Stimulated activated CD8-positive, alpha-beta memory T cell treated with anti-CD3 and anti-CD28 coated beads, Interleukin-15, amount 100 ng/mL, for 1 hour (primary cell): ENCODE results near the gene ZNG1A.
"Not testable (repeated sequence)": the region's sequence is repeated elsewhere in the genome, so short reads cannot be mapped to it uniquely, and the experiment has no call there.

Experiments
- DNase-seq: peaks from one replicate; pipeline ENCODE4 v3.0.0-alpha.2; 2020; ENCODE audit warnings: low read depth

The ZNG1A gene

GRCh38 chr9:178140-178825, 573 bp downstream of the ZNG1A start:
- DNase-seq: not testable (repeated sequence)

DNA sequence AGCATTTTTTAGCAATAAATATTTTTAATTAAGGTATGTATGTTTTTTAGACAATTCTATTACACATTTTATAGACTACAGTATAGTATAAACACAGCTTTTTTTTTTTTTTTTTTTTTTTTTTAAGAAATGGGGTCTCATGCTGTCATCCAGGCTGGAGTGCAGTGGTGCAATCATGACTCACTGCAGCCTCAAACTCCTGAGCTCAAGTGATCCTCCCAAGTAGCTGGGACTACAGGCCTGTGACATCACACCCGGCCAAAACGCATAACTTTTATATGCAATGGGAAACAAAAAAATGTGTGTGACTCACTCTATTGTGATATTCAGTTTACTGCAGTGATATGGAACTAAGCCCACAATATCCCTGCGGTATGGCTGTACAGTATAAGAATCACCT, 9.1 kb downstream of the ZNG1A start:
- DNase-seq: not testable (repeated sequence)

GRCh38 chr9:159871-160270, 19.0 kb downstream of the ZNG1A start:
- not testable (repeated sequence) for DNase-seq

- not testable (repeated sequence) for DNase-seq
These were observed 27.7 kb downstream of the ZNG1A start for GRCh38 chr9:151173-151572.

DNA sequence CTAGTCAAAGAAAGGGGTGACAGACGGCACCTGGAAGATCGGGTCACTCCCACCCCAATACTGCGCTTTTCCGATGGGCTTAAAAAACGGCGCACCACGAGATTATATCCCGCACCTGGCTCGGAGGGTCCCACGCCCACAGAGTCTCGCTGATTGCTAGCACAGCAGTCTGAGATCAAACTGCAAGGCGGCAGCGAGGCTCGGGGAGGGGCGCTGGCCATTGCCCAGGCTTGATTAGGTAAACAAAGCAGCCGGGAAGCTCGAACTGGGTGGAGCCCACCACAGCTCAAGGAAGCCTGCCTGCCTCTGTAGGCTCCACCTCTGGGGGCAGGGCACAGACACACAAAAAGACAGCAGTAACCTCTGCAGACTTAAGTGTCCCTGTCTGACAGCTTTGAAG, 39.0 kb downstream of the ZNG1A start:
- DNase-seq: not testable (repeated sequence)

DNA sequence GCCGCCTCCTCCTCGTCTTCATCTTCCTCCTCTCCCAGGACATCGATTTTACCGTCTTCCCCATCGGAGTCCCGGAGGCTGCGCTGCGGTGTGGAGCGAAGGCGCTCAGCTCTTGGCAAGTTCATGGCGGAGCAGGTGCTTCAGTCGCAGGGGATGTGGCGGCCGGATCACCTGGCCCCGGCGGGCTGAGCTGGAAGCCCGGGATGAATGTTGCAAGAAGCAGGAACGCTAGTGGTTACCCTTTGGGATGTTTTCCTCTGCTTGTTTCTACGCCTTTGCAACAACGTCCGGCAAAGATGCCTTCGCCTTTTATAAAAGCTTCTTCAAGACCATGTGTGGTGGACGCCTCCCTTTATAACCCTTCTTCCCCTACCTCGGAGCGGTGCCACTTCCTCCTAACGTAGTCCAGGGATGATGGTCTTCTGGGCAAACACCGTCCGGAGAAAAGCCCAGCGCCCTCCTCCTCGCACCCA, 60.8 kb downstream of the ZNG1A start, which contains the start of gene FOXD4:
TSS of gene FOXD4 (minus strand) at position 423 of the 473 bp plus-strand sequence. CDS start at position 125, 298 bp downstream.
- DNase-seq: not testable (repeated sequence)

DNA sequence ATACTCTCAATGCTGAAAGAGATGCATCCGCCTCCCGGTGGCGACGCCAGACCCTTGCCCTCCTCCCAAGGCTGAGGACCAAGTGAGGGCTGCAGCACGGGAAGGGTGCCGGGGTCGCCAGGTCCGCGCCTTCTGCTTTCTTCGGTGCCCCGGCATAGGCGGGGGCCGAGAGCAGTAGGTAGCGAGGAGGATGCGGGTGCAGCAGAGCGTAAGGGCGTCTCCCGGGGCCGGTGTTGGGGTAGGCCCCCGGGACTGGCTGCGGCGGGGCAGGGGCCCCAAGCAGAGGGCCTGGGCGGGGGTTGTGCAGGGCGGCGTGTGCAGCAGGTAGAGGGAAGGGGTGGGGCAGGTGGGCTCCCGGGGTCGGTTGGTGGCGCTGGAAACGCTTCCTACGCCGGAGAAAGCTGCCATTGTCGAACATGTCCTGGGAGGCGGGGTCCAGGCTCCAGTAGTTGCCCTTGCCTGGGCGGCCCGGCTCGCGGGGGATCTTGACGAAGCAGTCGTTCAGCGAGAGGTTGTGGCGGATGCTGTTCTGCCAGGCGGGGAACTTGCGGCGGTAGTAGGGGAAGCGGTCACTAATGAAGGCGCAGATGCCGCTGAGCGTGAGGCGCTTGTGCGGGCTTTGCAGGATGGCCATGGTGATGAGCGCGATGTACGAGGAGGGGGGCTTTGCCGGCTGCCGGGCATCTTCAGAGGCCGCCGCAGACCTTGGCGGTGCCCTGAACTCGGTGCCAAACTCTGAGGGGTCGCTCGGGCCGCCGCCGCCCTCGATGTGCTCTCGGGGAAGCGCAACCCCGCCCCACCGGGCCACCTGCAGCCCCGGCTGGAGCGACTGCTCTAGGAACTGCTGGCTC, 61.5 kb downstream of the ZNG1A start:
- DNase-seq: not testable (repeated sequence)

GRCh38 chr9:116239-117077, 62.4 kb downstream of the ZNG1A start:
- not testable (repeated sequence) for DNase-seq

GRCh38 chr9:115118-115451, 63.8 kb downstream of the ZNG1A start:
- DNase-seq: not testable (repeated sequence)

GRCh38 chr9:114267-115117, 64.4 kb downstream of the ZNG1A start:
- DNase-seq: not testable (repeated sequence)

- DNase-seq: not testable (repeated sequence)
These were observed 65.2 kb downstream of the ZNG1A start for GRCh38 chr9:113468-114266.

DNA sequence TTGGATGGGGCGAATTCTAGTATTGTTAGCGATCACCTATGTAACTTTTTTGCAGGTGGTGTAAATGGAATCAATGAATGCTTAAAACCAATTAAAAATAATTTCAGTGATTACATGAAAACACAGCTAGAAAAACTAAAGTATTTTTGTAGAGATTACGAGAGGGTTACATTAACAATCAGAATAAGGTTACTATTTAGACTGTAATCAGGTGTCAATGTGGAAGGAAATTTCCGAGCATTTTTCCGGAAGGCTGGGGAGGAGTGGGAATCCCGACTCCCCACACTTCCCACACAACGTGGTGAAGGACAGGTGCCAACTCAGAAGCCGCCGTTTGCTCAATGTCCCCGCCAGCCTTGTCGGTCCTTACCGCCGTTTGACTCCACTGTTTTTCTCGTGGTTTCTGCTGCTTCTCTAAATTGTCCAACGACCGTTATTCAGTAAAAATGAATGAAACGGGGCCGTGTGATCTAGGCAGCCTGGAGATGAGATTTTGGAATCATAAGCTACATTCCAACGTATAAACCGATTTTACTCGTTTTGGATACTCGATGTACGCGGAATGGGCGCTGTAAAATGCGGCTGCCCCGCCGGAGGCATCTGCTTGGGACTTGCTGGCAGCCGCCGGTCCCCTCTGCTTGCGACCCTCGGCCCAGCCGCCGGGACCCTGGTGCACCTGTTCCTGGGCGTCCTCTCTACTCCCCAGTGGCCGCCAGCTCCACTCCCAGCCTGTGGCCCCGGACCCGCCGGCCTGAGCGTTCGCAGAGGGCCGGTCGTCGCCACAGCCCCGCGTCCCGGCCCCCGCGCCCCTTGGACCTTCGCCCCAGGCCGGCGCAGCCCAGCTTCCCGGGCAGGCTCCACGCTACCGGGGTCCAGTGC, 66.0 kb downstream of the ZNG1A start:
- not testable (repeated sequence) for DNase-seq

GRCh38 chr9:110672-111071, 68.2 kb downstream of the ZNG1A start:
- not testable (repeated sequence) for DNase-seq

GRCh38 chr9:109540-109939, 69.3 kb downstream of the ZNG1A start:
- DNase-seq: not testable (repeated sequence)

DNA sequence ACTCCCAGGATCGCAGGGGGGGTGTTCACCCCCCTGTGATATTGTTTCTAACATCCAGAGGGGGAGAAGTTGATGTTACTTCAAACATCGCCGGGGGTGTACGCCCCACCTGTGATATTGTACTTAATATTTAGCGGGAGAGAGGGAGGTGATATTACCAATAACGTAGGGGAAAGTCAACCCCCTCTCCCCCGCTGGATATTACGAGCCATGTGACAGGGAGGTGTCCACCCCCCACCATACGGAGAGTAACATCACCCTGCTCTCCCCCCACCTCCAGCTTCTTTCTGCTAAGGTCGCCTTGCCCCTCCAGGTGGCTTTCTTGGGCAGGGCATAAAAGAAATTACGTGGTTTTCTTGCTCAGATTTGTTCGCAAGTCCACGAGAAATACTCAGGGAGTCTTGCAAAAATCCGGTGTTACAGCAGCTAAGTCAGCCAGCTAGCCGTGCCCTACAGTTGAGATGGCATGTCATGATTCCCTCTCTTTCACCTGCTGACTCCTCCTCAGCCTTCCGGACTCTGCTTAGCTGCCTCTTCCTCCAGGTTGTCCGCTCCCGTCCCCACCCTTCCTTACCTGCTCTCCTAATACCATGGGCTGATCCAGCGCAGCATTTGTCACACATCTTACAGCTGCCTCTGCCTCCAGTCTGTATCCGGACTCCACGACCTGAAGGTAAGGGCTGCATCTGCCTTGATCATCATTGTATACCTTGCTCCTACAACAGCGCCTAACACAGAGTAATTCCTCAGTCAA, 69.9 kb downstream of the ZNG1A start:
- not testable (repeated sequence) for DNase-seq

DNA sequence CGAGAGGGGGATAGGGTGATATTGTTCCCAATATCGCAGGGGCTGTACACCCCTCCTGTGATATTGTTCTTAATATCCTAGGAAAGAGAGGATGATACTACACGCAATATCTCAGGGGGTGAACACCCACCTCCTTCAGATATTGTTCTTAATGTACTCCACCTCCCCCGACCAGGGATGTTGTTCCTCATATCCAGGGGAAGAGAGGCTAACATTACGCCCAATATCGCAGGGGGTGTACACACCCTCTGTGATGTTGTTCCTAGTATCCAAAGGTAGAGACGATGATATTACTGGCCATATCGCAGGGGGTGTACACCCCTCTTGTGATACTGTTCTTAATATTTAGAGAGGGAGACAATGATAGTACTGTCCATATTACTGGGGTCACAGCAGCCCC, 72.9 kb downstream of the ZNG1A start:
- not testable (repeated sequence) for DNase-seq

DNA sequence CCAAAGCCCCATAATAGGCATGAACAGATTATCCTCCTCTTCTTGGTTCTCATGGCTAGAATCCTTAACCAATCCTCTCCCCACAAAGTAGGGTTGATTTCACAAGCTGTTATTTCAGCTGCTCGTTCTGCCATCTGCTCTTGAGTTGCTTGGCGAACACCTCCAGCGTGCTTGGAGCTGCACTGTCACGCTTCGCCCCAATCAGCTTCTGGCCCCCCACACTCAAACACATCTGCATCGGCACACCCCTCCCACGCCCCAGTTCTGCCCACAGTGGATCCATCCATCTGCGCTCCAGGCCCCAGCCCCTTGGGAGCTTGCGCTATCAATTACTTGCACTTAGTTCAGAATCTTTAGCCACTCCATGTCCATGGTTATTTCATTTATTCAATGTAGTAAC, 78.4 kb downstream of the ZNG1A start:
- not testable (repeated sequence) for DNase-seq

- not testable (repeated sequence) for DNase-seq
These were observed 79.0 kb downstream of the ZNG1A start for GRCh38 chr9:99867-100266.
